Large intestine (tissue), 3 donors: ENCODE data around the gene STAC2. TPM values are rescaled to one million over a fixed set of nuclear protein-coding genes. Genes with fewer than 3 reads are reported as not detected.

Experiments used
- DNase-seq, 2 donors: peaks; one replicate each; pipeline versions ENCODE4 v3.0.0 to v3.0.0-alpha.2; 2013
- H3K27ac ChIP-seq: one replicate; pipeline ENCODE4 v1.5.1; 2013; ENCODE audit warnings: low read length
- H3K27me3 ChIP-seq: 2 replicates; pipeline ENCODE4 v1.6.1; 2013; ENCODE audit warnings: low read length; ENCODE audit not compliant: control insufficient read depth, insufficient read depth
- H3K36me3 ChIP-seq: 2 replicates; pipeline ENCODE4 v1.6.1; 2013; ENCODE audit warnings: low read length; ENCODE audit not compliant: control insufficient read depth, insufficient read depth
- H3K4me1 ChIP-seq: one replicate; pipeline ENCODE4 v1.6.1; 2013; ENCODE audit warnings: low read length; ENCODE audit not compliant: control insufficient read depth, insufficient read depth
- H3K4me3 ChIP-seq: one replicate; pipeline ENCODE4 v1.5.1; 2013; ENCODE audit warnings: low read length
- H3K9me3 ChIP-seq: one replicate; pipeline ENCODE4 v1.6.1; 2013; ENCODE audit warnings: mild to moderate bottlenecking, low read depth, low read length, moderate library complexity; ENCODE audit not compliant: control insufficient read depth
- WGBS: methylation state at CpG from one replicate; pipeline ENCODE4 v1.1.5; 2013; ENCODE audit warnings: low lambda C conversion rate; ENCODE audit not compliant: insufficient coverage; 5-methylcytosine and 5-hydroxymethylcytosine counted together
- polyA plus RNA-seq: library from polyadenylated mRNA; unstranded; fragments of 120-200 nt; gene quantifications from one replicate; pipeline ENCODE4 v1.2.1, GENCODE V29; 2013

The STAC2 gene
- polyA plus RNA-seq, 1 donor, result 0.61 TPM

GRCh38 chr17:39209317-39210092 is 16.2 kb downstream of the STAC2 start:
- Histone ChIP-seq H3K27ac (no peak overlapping the region), H3K9me3 (peaks cover 3% of the 10 kb centered on the region), H3K36me3 (peaks cover 8% of the 10 kb centered on the region), H3K4me1 (peaks cover 13% of the 10 kb centered on the region), H3K4me3 (peak overlapping the region; percentile 16), H3K27me3 (peaks cover 39% of the 10 kb centered on the region)
- no CpG with 5 or more reads among the region's 39 CpGs for WGBS
- DNase-seq, result peak; percentile 51 to 62

- Histone ChIP-seq H3K27me3 (peaks cover 35% of the 10 kb centered on the region), H3K4me3 (no peak overlapping the region), H3K4me1 (peaks cover 13% of the 10 kb centered on the region), H3K36me3 (peaks cover 14% of the 10 kb centered on the region), H3K9me3 (peaks cover 3% of the 10 kb centered on the region), H3K27ac (no peak overlapping the region)
- WGBS, result 60% methylated on average over 1 of the region's 8 CpGs
- no peak for DNase-seq
These were observed 16.9 kb downstream of the STAC2 start for GRCh38 chr17:39208893-39209292.

GRCh38 chr17:39208136-39208535 is 17.6 kb downstream of the STAC2 start:
- peaks cover 13% of the 10 kb centered on the region for H3K4me1 ChIP-seq
- peaks cover 22% of the 10 kb centered on the region for H3K36me3 ChIP-seq
- peaks cover 3% of the 10 kb centered on the region for H3K9me3 ChIP-seq
- H3K4me3 ChIP-seq, result no peak overlapping the region
- H3K27ac ChIP-seq, result no peak overlapping the region
- no peak for DNase-seq
- H3K27me3 ChIP-seq, result peaks cover 34% of the 10 kb centered on the region
- WGBS, result no CpG with 5 or more reads among the region's 7 CpGs

DNA sequence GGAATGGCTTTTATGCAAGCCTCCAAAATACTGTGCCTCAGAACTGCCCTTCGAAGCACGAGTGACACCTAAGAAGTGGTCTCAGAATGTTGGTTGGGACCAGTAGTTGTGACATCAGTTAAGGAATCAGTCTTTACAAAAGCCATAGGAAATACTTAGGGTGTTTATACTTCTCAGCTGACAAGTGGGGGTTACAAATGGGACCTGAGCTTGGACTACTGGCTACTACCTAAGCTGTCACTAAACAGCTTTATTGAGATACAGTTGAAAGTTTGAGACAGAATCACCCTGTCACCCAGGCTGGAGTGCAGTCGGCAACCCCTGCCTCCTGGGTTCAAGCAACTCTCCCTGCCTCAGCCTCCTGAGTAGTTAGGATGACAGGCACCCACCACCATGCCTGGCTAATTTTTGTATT is 20.6 kb downstream of the STAC2 start:
- Histone ChIP-seq H3K27ac (no peak overlapping the region), H3K9me3 (peaks cover 3% of the 10 kb centered on the region), H3K36me3 (peaks cover 41% of the 10 kb centered on the region), H3K27me3 (peaks cover 18% of the 10 kb centered on the region), H3K4me1 (peaks cover 25% of the 10 kb centered on the region), H3K4me3 (no peak overlapping the region)
- WGBS, result no CpG with 5 or more reads among the region's 3 CpGs
- DNase-seq, result no peak

DNA sequence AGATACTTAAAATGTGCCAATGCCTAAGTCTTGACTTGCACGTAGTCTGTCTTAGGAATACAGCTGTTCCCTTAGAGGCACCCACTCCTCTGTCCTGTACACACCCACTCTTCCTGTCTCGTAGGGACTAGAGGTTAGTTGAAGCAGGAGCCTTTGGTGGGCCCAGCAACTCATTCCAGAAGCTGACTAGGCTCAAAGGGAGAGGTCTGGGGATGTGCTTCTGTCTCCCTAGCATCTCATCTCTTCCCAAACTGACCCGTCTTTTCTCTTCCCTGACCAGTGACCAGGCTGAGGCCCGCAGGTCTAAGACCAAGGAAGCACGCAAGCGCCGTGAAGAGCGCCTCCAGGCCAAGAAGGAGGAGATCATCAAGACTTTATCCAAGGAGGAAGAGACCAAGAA is 21.5 kb downstream of the STAC2 start:
- Histone ChIP-seq H3K36me3 (peaks cover 41% of the 10 kb centered on the region), H3K4me1 (peaks cover 17% of the 10 kb centered on the region), H3K27me3 (peaks cover 9% of the 10 kb centered on the region), H3K4me3 (no peak overlapping the region), H3K27ac (no peak overlapping the region), H3K9me3 (no peaks in the 10 kb centered on the region)
- no CpG with 5 or more reads among the region's 8 CpGs for WGBS
- DNase-seq, result no peak

DNA sequence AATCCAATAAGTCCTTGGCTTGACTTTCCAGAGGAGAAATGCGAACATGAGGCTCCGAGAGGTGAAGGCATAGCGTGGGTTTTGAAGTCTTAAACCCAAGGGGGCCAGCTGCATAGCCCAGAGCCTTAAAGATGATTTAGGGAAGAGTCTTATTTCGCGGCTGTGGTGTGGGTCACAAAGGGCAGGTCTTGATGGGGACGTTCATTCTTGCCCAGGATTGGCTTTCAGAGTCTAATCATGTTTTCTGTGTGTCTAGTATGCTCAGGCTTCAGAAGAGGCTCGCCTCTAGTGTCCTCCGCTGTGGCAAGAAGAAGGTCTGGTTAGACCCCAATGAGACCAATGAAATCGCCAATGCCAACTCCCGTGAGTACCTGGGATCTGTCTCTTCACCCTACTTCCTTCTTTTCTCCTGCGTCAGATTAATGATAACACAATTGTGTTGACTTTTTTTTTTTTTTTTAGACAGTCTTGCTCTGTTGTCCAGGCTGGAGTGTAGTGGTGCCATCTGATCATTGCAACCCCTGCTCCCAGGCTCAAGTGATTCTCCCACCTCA is 24.7 kb downstream of the STAC2 start:
- Histone ChIP-seq H3K36me3 (peaks cover 41% of the 10 kb centered on the region), H3K27ac (peak overlapping the region; percentile 83), H3K4me3 (peak overlapping the region; percentile 93), H3K9me3 (no peaks in the 10 kb centered on the region), H3K4me1 (peaks cover 20% of the 10 kb centered on the region), H3K27me3 (peaks cover 4% of the 10 kb centered on the region)
- 42% methylated on average over 2 of the region's 11 CpGs for WGBS
- no peak for DNase-seq

- H3K4me1 ChIP-seq, result peaks cover 20% of the 10 kb centered on the region
- H3K27ac ChIP-seq, result peak within 1 kb of the TSS; percentile 83
- DNase-seq, result peak in 1 of 2 donors; percentile 91
- peaks cover 4% of the 10 kb centered on the region for H3K27me3 ChIP-seq
- 0% methylated on average over 1 of the region's 52 CpGs for WGBS
- H3K36me3 ChIP-seq, result peaks cover 41% of the 10 kb centered on the region
- no peaks in the 10 kb centered on the region for H3K9me3 ChIP-seq
- peak within 1 kb of the TSS; percentile 93 for H3K4me3 ChIP-seq
These were observed 25.5 kb downstream of the STAC2 start, which contains the start of gene RPL19 for GRCh38 chr17:39200070-39200879. Gene RPL19 (plus strand): TSS chr17:39200283. CDS start chr17:39200345, 62 bp downstream.

GRCh38 chr17:39199820-39200069 is 26.0 kb downstream of the STAC2 start:
- Histone ChIP-seq H3K36me3 (peaks cover 36% of the 10 kb centered on the region), H3K9me3 (no peaks in the 10 kb centered on the region), H3K4me1 (peaks cover 20% of the 10 kb centered on the region), H3K27me3 (peaks cover 4% of the 10 kb centered on the region), H3K27ac (peak overlapping the region; percentile 83), H3K4me3 (peak overlapping the region; percentile 93)
- 0% methylated on average over 1 of the region's 10 CpGs for WGBS
- DNase-seq, result peak in 1 of 2 donors; percentile 84

DNA sequence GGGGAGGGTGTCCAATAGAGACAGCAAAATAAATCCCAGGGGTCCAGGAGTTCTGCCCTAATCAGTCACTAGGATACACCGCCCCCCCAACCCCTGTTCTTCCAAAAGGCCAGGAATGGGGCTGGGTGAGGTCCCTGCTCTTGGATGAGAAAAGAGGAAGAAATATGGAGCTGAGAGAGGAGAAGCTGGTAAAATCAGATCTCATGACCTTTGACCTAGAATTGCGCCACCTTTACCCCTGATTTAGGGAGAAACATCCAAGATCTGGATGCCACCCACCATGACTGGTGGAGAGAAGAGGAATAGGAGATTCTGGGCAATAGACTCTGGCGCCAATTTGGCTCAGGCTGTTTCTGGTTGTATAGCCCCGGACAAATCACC is 27.6 kb downstream of the STAC2 start:
- DNase-seq, result no peak
- no peak overlapping the region for H3K27ac ChIP-seq
- peaks cover 20% of the 10 kb centered on the region for H3K4me1 ChIP-seq
- H3K36me3 ChIP-seq, result peaks cover 20% of the 10 kb centered on the region
- H3K4me3 ChIP-seq, result no peak overlapping the region
- peaks cover 4% of the 10 kb centered on the region for H3K27me3 ChIP-seq
- H3K9me3 ChIP-seq, result no peaks in the 10 kb centered on the region
- no CpG with 5 or more reads among the region's 4 CpGs for WGBS

GRCh38 chr17:39197380-39198185 is 28.2 kb downstream of the STAC2 start, which contains the start of gene CACNB1:
Gene CACNB1 (minus strand): TSS chr17:39197669. CDS start chr17:39197495, 174 bp downstream.
- peaks cover 4% of the 10 kb centered on the region for H3K27me3 ChIP-seq
- peaks cover 16% of the 10 kb centered on the region for H3K36me3 ChIP-seq
- H3K4me3 ChIP-seq, result peak within 1 kb of the TSS; percentile 64
- DNase-seq, result peak in 1 of 2 donors; percentile 65
- peak within 1 kb of the TSS; percentile 27 for H3K27ac ChIP-seq
- H3K9me3 ChIP-seq, result no peaks in the 10 kb centered on the region
- peaks cover 20% of the 10 kb centered on the region for H3K4me1 ChIP-seq
- no CpG with 5 or more reads among the region's 55 CpGs for WGBS
